HEK293T (cell line): ENCODE measurements around the gene SULT1A3.
"Not testable (repeated sequence)": the region's sequence is repeated elsewhere in the genome, so short reads cannot be mapped to it uniquely, and the experiment has no call there.

Experiments
- CTCF ChIA-PET: fragments of 350-600 bp; formaldehyde crosslinking; extraction: SDS; loops from one replicate; lab custom pipeline; 2021; ENCODE audit warnings: antibody characterized with exemption, inconsistent platforms; lab: Yijun Ruan, JAX
- POLR2A ChIA-PET: fragments of 350-600 bp; formaldehyde crosslinking; extraction: SDS; loops from one replicate; lab custom pipeline; 2020; ENCODE audit warnings: antibody characterized with exemption, inconsistent platforms; lab: Yijun Ruan, JAX
- DNase-seq: peaks from one replicate; pipeline ENCODE4 v3.0.0; 2012; ENCODE audit warnings: mixed read lengths; ENCODE audit errors: extremely low spot score
- ARNT ChIP-seq: fragments of 450-650 bp; IDR thresholded peaks from 2 replicates; pipeline ENCODE4 v1.6.1; 2017; ENCODE audit warnings: mild to moderate bottlenecking
- BHLHE40 ChIP-seq: fragments of 450-650 bp; IDR thresholded peaks from 2 replicates; pipeline ENCODE4 v1.6.1; 2016; ENCODE audit warnings: mild to moderate bottlenecking, moderate library complexity, borderline replicate concordance
- CTBP1 ChIP-seq: fragments of 450-650 bp; IDR thresholded peaks from 2 replicates; pipeline ENCODE4 v1.6.1; 2016; ENCODE audit warnings: borderline replicate concordance
- ELF4 ChIP-seq: fragments of 450-650 bp; IDR thresholded peaks from 2 replicates; pipeline ENCODE4 v1.6.1; 2017; ENCODE audit warnings: antibody characterized with exemption
- FOXA1 ChIP-seq: fragments of 450-650 bp; IDR thresholded peaks from 2 replicates; pipeline ENCODE4 v1.6.1; 2016; ENCODE audit warnings: mild to moderate bottlenecking
- FOXK2 ChIP-seq: fragments of 450-650 bp; IDR thresholded peaks from 2 replicates; pipeline ENCODE4 v1.6.1; 2016; ENCODE audit warnings: mild to moderate bottlenecking
- FOXM1 ChIP-seq: fragments of 450-650 bp; IDR thresholded peaks from 2 replicates; pipeline ENCODE4 v1.6.1; 2017; ENCODE audit warnings: mild to moderate bottlenecking, borderline replicate concordance
- HDGF ChIP-seq: fragments of 450-650 bp; IDR thresholded peaks from 2 replicates; pipeline ENCODE4 v1.6.1; 2017; ENCODE audit warnings: antibody characterized with exemption, borderline replicate concordance
- L3MBTL2 ChIP-seq: fragments of 450-650 bp; conservative IDR thresholded peaks from 2 replicates; pipeline ENCODE4 v1.6.1; 2016; ENCODE audit warnings: mild to moderate bottlenecking
- LEF1 ChIP-seq: fragments of 450-650 bp; IDR thresholded peaks from 2 replicates; pipeline ENCODE4 v1.6.1; 2017; ENCODE audit warnings: mild to moderate bottlenecking, borderline replicate concordance
- NFRKB ChIP-seq: fragments of 450-650 bp; IDR thresholded peaks from 2 replicates; pipeline ENCODE4 v1.6.1; 2016; ENCODE audit warnings: mild to moderate bottlenecking, moderate library complexity
- PKNOX1 ChIP-seq: fragments of 450-650 bp; IDR thresholded peaks from 2 replicates; pipeline ENCODE4 v1.6.1; 2016
- SP1 ChIP-seq: fragments of 450-650 bp; IDR thresholded peaks from 2 replicates; pipeline ENCODE4 v1.6.1; 2017
- SUZ12 ChIP-seq: fragments of 450-650 bp; IDR thresholded peaks from 2 replicates; pipeline ENCODE4 v1.6.1; 2016; ENCODE audit warnings: mild to moderate bottlenecking
- TARDBP ChIP-seq: fragments of 450-650 bp; IDR thresholded peaks from 2 replicates; pipeline ENCODE4 v1.6.1; 2016
- ZNF384 ChIP-seq: fragments of 450-650 bp; IDR thresholded peaks from 2 replicates; pipeline ENCODE4 v1.6.1; 2016

Gene SULT1A3

DNA sequence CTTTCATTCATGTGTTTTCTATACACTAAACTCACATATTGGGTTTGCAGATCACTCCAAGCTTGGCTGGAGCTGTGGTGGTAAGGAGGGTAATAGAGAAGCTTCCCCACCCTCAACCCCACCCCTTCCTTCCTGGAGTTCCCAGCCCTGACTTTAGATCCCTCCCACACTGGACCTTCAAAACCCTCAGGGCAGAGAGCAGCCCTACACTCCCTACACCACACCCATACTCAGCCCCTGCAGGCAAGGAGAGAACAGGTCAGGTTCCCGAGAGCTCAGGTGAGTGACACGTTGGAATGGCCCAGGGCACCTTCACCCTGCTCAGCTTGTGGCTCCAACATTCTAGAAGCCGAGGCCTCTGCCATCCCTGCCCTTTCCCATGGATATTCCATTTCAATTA, at the start of gene SULT1A3:
TSS of gene SULT1A3 (plus strand) at position 207 of the 400 bp plus-strand sequence. CDS start 1,474 bp downstream, outside the sequence.
- DNase-seq, POLR2A ChIA-PET, CTCF ChIA-PET: not testable (repeated sequence)

- ChIA-PET CTCF (interaction anchor here (0.6 kb wide), 1 partner anchor 12 kb away, joined by 3 read pairs; no protein-coding TSS in a partner anchor), POLR2A (no interaction called here)
- TF ChIP-seq PKNOX1 (no peak), SP1 (no peak), FOXM1 (no peak), TARDBP (no peak), NFRKB (no peak), LEF1 (no peak), HDGF (no peak), CTBP1 (no peak), FOXK2 (no peak), SUZ12 (no peak), FOXA1 (no peak), ELF4 (no peak), ZNF384 (no peak), L3MBTL2 (no peak)
- DNase-seq = no peak
Measured at GRCh38 chr16:30151091-30151490, 48.0 kb upstream of the SULT1A3 start.

DNA sequence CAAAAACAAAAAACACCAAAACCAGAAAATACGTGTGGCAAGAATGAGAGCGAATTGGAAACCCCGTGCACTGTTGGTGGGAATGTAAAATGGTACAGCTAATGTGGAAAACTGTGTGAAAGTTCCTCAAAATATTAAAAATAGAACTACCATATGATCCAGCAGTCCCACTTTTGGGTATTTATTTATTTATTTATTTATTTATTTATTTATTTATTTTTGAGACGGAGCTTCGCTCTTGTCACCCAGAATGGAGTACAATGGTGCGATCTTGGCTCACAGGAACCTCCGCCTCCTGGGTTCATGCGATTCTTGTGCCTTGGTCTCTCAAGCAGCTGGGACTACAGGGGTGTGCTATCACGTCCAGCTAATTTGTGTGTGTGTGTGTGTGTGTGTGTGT, 46.5 kb upstream of the SULT1A3 start:
- TF ChIP-seq ELF4 (no peak), LEF1 (no peak), NFRKB (no peak), ARNT (no peak)
- ChIA-PET POLR2A (interaction anchor here (1.0 kb wide), 1 partner anchor 29 kb away, joined by 3 read pairs; no protein-coding TSS in a partner anchor), CTCF (no interaction called here)
- no peak for DNase-seq

DNA sequence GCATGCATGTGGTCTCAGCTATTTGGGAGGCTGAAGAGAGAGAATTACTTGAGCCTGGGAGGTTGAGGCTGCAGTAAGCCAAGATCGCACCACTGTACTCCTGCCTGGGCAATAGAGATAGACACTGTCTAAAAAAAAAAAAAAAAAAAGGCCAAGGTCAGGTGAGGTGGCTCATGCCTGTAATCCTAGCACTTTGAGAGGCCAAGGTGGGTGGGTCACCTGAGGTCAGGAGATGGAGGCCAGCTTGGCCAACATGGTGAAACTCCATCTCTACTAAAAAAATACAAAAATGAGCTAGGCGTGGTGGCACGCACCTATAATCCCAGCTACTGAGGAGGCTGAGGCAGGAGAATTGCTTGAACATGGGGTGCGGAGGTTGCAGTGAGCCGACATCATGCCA, 43.9 kb upstream of the SULT1A3 start:
- POLR2A ChIA-PET = interaction anchor here (0.6 kb wide), 1 partner anchor 402 kb away, joined by 3 read pairs; no protein-coding TSS in a partner anchor
- CTCF ChIA-PET = no interaction called here
- DNase-seq = no peak
- no peak for TF ChIP-seq BHLHE40
- no peak for TF ChIP-seq HDGF
- TF ChIP-seq L3MBTL2 = no peak
- no peak for TF ChIP-seq ARNT
- TF ChIP-seq FOXA1 = no peak
- TF ChIP-seq TARDBP = no peak
- no peak for TF ChIP-seq FOXK2
- no peak for TF ChIP-seq FOXM1
- TF ChIP-seq SP1 = no peak
- no peak for TF ChIP-seq ELF4
- no peak for TF ChIP-seq LEF1
- no peak for TF ChIP-seq ZNF384
- no peak for TF ChIP-seq PKNOX1
- TF ChIP-seq CTBP1 = no peak

DNA sequence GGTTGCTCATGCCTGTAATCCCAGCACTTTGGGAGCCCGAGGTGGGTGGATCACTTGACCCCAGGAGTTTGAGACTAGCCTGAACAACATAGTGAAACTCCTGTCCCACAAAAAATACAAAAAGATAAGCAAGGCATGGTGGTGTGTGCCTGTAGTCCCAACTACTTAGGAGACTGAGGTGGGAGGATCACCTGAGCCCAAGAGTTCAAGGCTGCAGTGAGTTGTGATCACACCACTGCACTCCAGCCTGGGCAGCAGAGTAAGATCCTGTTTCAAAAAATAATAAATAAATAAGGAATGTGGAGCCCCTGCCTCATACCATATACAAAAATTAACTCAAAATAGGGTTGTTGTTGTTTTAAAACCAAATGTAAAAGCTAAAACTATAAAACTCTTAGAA, 41.8 kb upstream of the SULT1A3 start:
- POLR2A ChIA-PET = interaction anchor here (1.0 kb wide), 1 partner anchor 198 kb away, joined by 3 read pairs; the partner anchor contains the start of gene CD2BP2
- CTCF ChIA-PET = no interaction called here

GRCh38 chr16:30163538-30163937, 35.5 kb upstream of the SULT1A3 start:
- CTCF ChIA-PET = interaction anchor here (0.6 kb wide), 2 partner anchors 12 to 507 kb away, joined by 3 read pairs; no protein-coding TSS in a partner anchor
- TF ChIP-seq ELF4 (no peak), NFRKB (no peak), TARDBP (no peak), ZNF384 (no peak), ARNT (no peak), FOXA1 (no peak), CTBP1 (no peak), L3MBTL2 (no peak), SP1 (no peak), LEF1 (no peak), FOXK2 (no peak), BHLHE40 (no peak), PKNOX1 (no peak), FOXM1 (no peak), SUZ12 (no peak), HDGF (no peak)
- DNase-seq = no peak
- POLR2A ChIA-PET = interaction anchor here (0.8 kb wide), 1 partner anchor 20 kb away, joined by 3 read pairs; the partner anchor contains the start of gene CORO1A

More for the DNA sequence above, 41.8 kb upstream of the SULT1A3 start:
- TF ChIP-seq PKNOX1 = no peak
- TF ChIP-seq ZNF384 = no peak
- TF ChIP-seq SUZ12 = no peak
- TF ChIP-seq CTBP1 = no peak
- TF ChIP-seq ARNT = no peak
- TF ChIP-seq L3MBTL2 = no peak
- no peak for TF ChIP-seq FOXK2
- TF ChIP-seq TARDBP = no peak
- TF ChIP-seq FOXA1 = no peak
- no peak for TF ChIP-seq ELF4
- no peak for TF ChIP-seq BHLHE40
- no peak for TF ChIP-seq HDGF
- TF ChIP-seq FOXM1 = no peak
- TF ChIP-seq SP1 = no peak
- no peak for TF ChIP-seq NFRKB
- no peak for TF ChIP-seq LEF1
- DNase-seq = no peak
